CD4-positive, alpha-beta memory T cell (primary cell): ENCODE measurements around the gene CAMK1. TPM values are rescaled to one million over a fixed set of nuclear protein-coding genes. Genes with fewer than 3 reads are reported as not detected.
A peak's percentile ranks its signal among the peaks of the same experiment; 100 is the strongest.

Source experiments
- CTCF ChIA-PET: fragments of 350-600 bp; sonication (Branson Sonifier 250); formaldehyde crosslinking; loops from one replicate; lab custom pipeline; 2021; ENCODE audit warnings: inconsistent platforms; ENCODE audit not compliant: partially characterized antibody; lab: Charles Lee
- POLR2A ChIA-PET: fragments of 350-600 bp; sonication (Branson Sonifier 250); formaldehyde crosslinking; loops from one replicate; lab custom pipeline; 2021; ENCODE audit not compliant: partially characterized antibody; lab: Charles Lee
- DNase-seq, 5 donors: peaks; one replicate each; pipeline versions ENCODE4 v3.0.0 to v3.0.0-alpha.2; 2020 to 2022; ENCODE audit warnings: mixed read lengths in 1 of 5
- H3K27ac ChIP-seq: one replicate; pipeline ENCODE4 v1.7.0; 2013; ENCODE audit warnings: low read depth, low read length
- H3K27me3 ChIP-seq: 2 replicates; pipeline ENCODE4 v1.7.0; 2013; ENCODE audit warnings: mild to moderate bottlenecking, low read length, moderate library complexity; ENCODE audit not compliant: insufficient read depth
- H3K36me3 ChIP-seq: 2 replicates; pipeline ENCODE4 v1.7.0; 2013; ENCODE audit warnings: mild to moderate bottlenecking, low read length, moderate library complexity; ENCODE audit not compliant: insufficient read depth
- H3K4me1 ChIP-seq: 2 replicates; pipeline ENCODE4 v1.7.0; 2013; ENCODE audit warnings: mild to moderate bottlenecking, low read length, moderate library complexity; ENCODE audit not compliant: insufficient read depth
- H3K4me3 ChIP-seq, 2 donors: one replicate each; pipeline ENCODE4 v1.7.0; 2013; ENCODE audit warnings: low read length in 2 of 2, mild to moderate bottlenecking in 1 of 2
- H3K9me3 ChIP-seq, 2 donors: one replicate each; pipeline ENCODE4 v1.7.0; 2013; ENCODE audit warnings: low read length in 2 of 2, control low read depth in 1 of 2; ENCODE audit not compliant: control insufficient read depth in 1 of 2
- H3K27ac Mint-ChIP-seq, 7 donors: one replicate each; pipeline ENCODE4 v1.8.0; 2020 to 2021; ENCODE audit warnings: mixed read lengths in 7 of 7, mild to moderate bottlenecking in 6 of 7, inconsistent platforms in 3 of 7, moderate library complexity in 3 of 7
- H3K27me3 Mint-ChIP-seq, 2 donors: one replicate each; pipeline ENCODE4 v1.8.0; 2020 to 2021; ENCODE audit warnings: mixed read lengths in 2 of 2
- H3K36me3 Mint-ChIP-seq, 2 donors: one replicate each; pipeline ENCODE4 v1.8.0; 2020 to 2021; ENCODE audit warnings: mixed read lengths in 2 of 2, inconsistent platforms in 1 of 2, mild to moderate bottlenecking in 1 of 2
- H3K4me1 Mint-ChIP-seq, 4 donors: one replicate each; pipeline ENCODE4 v1.8.0; 2020 to 2021; ENCODE audit warnings: mixed read lengths in 4 of 4, mild to moderate bottlenecking in 1 of 4
- H3K4me3 Mint-ChIP-seq, 8 donors: one replicate each; pipeline ENCODE4 v1.8.0; 2020 to 2021; ENCODE audit warnings: mixed read lengths in 8 of 8, mild to moderate bottlenecking in 7 of 8, moderate library complexity in 6 of 8, inconsistent platforms in 3 of 8
- H3K9me3 Mint-ChIP-seq, 8 donors: one replicate each; pipeline ENCODE4 v1.8.0; 2020 to 2021; ENCODE audit warnings: mixed read lengths in 8 of 8, mild to moderate bottlenecking in 5 of 8, inconsistent platforms in 3 of 8, moderate library complexity in 1 of 8
- intact Hi-C: fragments of 100-400 bp; cut with micrococcal nuclease; formaldehyde crosslinking; loops from one replicate; pipeline ENCODE4 v1.15.1; 2023
- polyA plus RNA-seq, 2 donors: library from polyadenylated mRNA; unstranded; fragments of 300-500 nt; fragmentation: Illumina TruSeq; gene quantifications; one replicate each; pipeline ENCODE4 v1.2.3, GENCODE V29; 2021
- total RNA-seq, 2 experiments: library from RNA; stranded (reverse); gene quantifications; one replicate each; pipeline ENCODE4 v1.2.3, GENCODE V29; 2021

Gene CAMK1
- total and polyA plus RNA-seq, 4 experiments from 2014 or later: 2.1 to 5.8 (median 3.1) TPM

DNA sequence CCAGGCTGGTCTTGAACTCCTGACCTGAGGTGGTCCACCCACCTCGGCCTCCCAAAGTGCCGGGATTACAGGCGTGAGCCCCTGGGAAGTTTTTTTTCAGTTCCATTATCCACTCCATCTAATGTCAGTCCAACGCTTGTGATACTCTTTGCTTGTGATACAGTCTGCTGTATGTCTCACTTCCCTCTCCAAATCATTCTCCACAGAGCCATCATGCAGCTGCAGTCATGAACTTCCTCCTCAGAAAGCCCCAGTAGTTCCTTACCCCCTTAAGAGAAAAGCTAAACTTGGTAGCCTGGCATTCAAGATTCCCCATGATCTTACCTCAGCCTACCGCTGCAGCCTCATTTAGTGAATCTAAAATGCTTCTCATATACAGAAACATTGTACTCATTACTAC lies 25.5 kb upstream of the CAMK1 start:
- Mint-ChIP-seq H3K4me1 (peaks cover 38 to 74% (median 54%) of the 10 kb centered on the region in 4 donors), H3K4me3 (peak overlapping the region; percentile 1 to 96 (median 67)), H3K27me3 (no peaks in the 10 kb centered on the region), H3K36me3 (peaks cover 35 to 66% of the 10 kb centered on the region in 2 donors), H3K9me3 (no peaks in the 10 kb centered on the region), H3K27ac (peak overlapping the region in 5 of 7 donors; percentile 53 to 98 (median 83))
- intact Hi-C loops: no loop called here
- Histone ChIP-seq H3K4me3 (no peak overlapping the region), H3K9me3 (no peaks in the 10 kb centered on the region), H3K36me3 (peaks cover 28% of the 10 kb centered on the region), H3K27ac (no peak overlapping the region), H3K27me3 (no peaks in the 10 kb centered on the region), H3K4me1 (peaks cover 58% of the 10 kb centered on the region)
- DNase-seq: no peak
- POLR2A ChIA-PET: interaction anchor here (0.6 to 3.1 kb wide), 3 partner anchors 9 to 56 kb away, joined by 3 to 29 read pairs (median 3); partner anchors contain the start of gene TTLL3
- CTCF ChIA-PET: interaction anchor here (1.5 kb wide), 2 partner anchors 9 to 13 kb away, joined by 5 to 6 read pairs; no protein-coding TSS in a partner anchor

DNA sequence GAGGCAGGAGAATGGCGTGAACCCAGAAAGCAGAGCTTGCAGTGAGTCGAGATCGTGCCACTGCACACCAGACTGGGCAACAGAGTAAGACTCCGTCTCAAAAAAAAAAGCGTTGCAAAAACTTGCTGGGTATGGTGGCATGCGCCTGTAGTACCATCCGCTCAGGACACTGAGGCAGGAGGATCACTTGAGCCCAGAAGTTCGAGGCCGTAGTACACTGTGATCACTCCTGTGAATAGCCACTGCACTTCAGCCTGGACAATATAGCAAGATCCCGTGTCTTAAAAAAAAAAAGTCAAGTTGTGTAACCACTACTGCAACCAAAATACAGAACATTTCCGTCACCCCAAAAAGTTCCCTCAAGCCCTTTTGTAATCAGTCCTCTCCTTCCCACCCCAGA lies 24.7 kb upstream of the CAMK1 start:
- H3K4me3 Mint-ChIP-seq: peak overlapping the region; percentile 81 to 99 (median 97)
- H3K9me3 Mint-ChIP-seq: no peaks in the 10 kb centered on the region
- no peaks in the 10 kb centered on the region for H3K27me3 ChIP-seq
- peaks cover 23% of the 10 kb centered on the region for H3K36me3 ChIP-seq
- H3K36me3 Mint-ChIP-seq: peaks cover 34 to 66% of the 10 kb centered on the region in 2 donors
- DNase-seq: no peak
- intact Hi-C loops: no loop called here
- H3K4me1 ChIP-seq: peaks cover 59% of the 10 kb centered on the region
- peaks cover 41 to 78% (median 55%) of the 10 kb centered on the region in 4 donors for H3K4me1 Mint-ChIP-seq
- POLR2A ChIA-PET: interaction anchor here (0.6 to 2.7 kb wide), 4 partner anchors 10 to 57 kb away, joined by 3 to 60 read pairs (median 28); partner anchors contain the start of genes OGG1 and TTLL3
- CTCF ChIA-PET: no interaction called here
- H3K4me3 ChIP-seq: peak overlapping the region in 1 of 2 donors; percentile 91
- H3K27ac ChIP-seq: no peak overlapping the region
- H3K27me3 Mint-ChIP-seq: no peaks in the 10 kb centered on the region
- no peaks in the 10 kb centered on the region for H3K9me3 ChIP-seq
- peak overlapping the region; percentile 14 to 99 (median 92) for H3K27ac Mint-ChIP-seq

DNA sequence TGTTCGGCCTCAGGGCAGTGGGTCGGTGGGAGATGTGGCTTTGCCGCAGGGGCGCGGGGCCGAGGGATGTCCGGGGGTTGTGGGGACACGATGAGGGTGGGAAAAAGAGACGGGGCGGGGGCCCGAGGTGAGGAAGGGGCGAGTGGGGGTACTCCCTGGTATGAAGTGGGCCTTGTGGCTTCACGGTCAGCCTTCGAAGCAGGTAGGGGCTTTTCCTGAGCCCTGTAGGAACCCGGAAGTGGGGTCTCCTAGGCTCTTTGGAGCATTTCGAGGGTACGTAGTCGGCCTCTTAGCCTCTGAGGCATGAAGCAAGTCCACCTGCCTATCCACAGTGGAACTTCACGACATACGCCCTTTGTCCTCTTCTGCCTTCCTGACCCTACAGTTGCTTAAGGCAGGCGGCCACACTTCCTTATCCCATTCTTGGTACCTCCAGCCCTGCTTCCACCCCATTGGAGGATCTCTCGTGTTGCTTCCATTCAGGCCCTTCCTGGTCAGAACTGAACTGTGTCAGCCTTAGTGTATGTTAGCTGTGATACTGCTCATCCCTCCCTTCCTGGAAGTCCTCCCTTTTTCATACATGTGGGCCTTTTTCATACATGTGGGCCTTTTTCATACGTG lies 23.5 kb upstream of the CAMK1 start:
- ChIA-PET CTCF (interaction anchor here (0.7 to 1.8 kb wide), 9 partner anchors 11 to 401 kb away, joined by 3 to 15 read pairs (median 3); partner anchors contain the start of genes BRPF1 and CRELD1), POLR2A (interaction anchor here (0.6 to 3.1 kb wide), 33 partner anchors 8 to 528 kb away, joined by 3 to 60 read pairs (median 6); partner anchors contain the start of genes BRPF1, CAMK1, CRELD1 and FANCD2)
- Mint-ChIP-seq H3K4me3 (peak overlapping the region; percentile 96 to 99 (median 98)), H3K27ac (peak overlapping the region; percentile 97 to 99 (median 99)), H3K27me3 (no peaks in the 10 kb centered on the region), H3K36me3 (peaks cover 39 to 64% of the 10 kb centered on the region in 2 donors), H3K4me1 (peaks cover 43 to 78% (median 55%) of the 10 kb centered on the region in 4 donors), H3K9me3 (no peaks in the 10 kb centered on the region)
- Histone ChIP-seq H3K27ac (peak overlapping the region; percentile 99), H3K9me3 (no peaks in the 10 kb centered on the region), H3K4me1 (peaks cover 59% of the 10 kb centered on the region), H3K36me3 (peaks cover 20% of the 10 kb centered on the region), H3K27me3 (no peaks in the 10 kb centered on the region), H3K4me3 (peak overlapping the region; percentile 91 to 100)
- peak in 1 of 5 donors; percentile 61 for DNase-seq
- intact Hi-C loops: loop anchor here (2.0 kb wide), 1 partner anchor 528 kb away; the partner anchor contains the start of gene SEC13

DNA sequence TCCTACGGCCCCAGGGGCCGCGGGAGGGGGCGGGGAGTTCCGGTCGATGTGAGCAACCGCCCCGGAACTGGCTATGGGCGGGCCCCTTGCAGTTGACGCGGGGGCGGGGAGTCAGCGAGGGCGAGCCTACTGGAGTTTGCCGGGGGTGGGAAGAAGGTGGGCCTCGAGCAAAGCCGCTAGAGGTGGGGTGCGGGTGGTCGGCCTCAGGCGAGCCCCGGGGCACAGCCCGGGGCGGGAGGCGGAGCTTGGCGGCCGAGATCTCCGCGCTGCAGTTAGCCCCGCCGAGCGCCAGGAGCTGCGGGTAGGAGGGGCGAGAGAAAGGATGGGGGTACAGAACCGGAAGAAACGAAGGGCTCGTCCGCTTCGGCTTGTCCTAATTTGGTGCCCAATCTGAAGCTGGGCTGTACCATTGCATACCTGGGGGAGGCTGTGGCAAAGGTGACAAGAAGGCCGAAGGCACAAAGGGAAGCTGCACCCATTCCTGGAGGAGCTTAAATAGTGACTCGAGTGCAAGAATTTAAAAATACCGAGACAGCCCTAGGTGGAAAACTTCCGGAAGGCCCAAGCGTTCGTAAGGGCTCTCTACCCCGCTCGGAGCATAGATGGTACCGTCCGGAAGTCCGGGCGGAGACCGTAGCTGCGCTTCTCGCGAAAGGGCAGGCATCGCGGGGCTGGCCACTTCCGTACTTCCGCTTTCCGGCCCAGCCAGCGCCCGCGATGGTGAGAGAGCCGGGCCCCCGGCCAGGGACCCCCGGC lies 22.8 kb upstream of the CAMK1 start, which contains the start of the genes ARPC4 and TADA3:
Gene ARPC4 (plus strand): TSS at position 678 of the 756 bp plus-strand sequence. CDS start 40 bp downstream, at position 718.
Gene TADA3 (minus strand): TSS at position 69 of the 756 bp plus-strand sequence. CDS start 1,007 bp downstream, outside the sequence.
- peaks cover 47 to 80% (median 56%) of the 10 kb centered on the region in 4 donors for H3K4me1 Mint-ChIP-seq
- Histone ChIP-seq H3K27ac (peak within 1 kb of the TSS; percentile 99), H3K36me3 (peaks cover 13% of the 10 kb centered on the region), H3K9me3 (no peaks in the 10 kb centered on the region), H3K27me3 (no peaks in the 10 kb centered on the region), H3K4me1 (peaks cover 63% of the 10 kb centered on the region), H3K4me3 (peak within 1 kb of the TSS; percentile 91 to 100)
- H3K27me3 Mint-ChIP-seq: no peaks in the 10 kb centered on the region
- intact Hi-C loops: loop anchor here (1.0 to 2.0 kb wide), 8 partner anchors 16 to 528 kb away; partner anchors contain the start of genes BRPF1, CRELD1, JAGN1 and MTMR14
- ChIA-PET POLR2A (interaction anchor here (0.6 to 3.1 kb wide), 33 partner anchors 9 to 529 kb away, joined by 3 to 60 read pairs (median 6); partner anchors contain the start of genes BRPF1, CAMK1, CRELD1 and FANCD2), CTCF (interaction anchor here (0.7 to 1.8 kb wide), 10 partner anchors 10 to 402 kb away, joined by 3 to 15 read pairs (median 3); partner anchors contain the start of genes BRPF1 and CRELD1)
- H3K9me3 Mint-ChIP-seq: no peaks in the 10 kb centered on the region
- DNase-seq: peak; percentile 92 to 97 (median 96)
- H3K27ac Mint-ChIP-seq: peak within 1 kb of the TSS; percentile 97 to 99 (median 99)
- H3K4me3 Mint-ChIP-seq: peak within 1 kb of the TSS; percentile 96 to 99 (median 98)
- H3K36me3 Mint-ChIP-seq: peaks cover 36 to 61% of the 10 kb centered on the region in 2 donors

DNA sequence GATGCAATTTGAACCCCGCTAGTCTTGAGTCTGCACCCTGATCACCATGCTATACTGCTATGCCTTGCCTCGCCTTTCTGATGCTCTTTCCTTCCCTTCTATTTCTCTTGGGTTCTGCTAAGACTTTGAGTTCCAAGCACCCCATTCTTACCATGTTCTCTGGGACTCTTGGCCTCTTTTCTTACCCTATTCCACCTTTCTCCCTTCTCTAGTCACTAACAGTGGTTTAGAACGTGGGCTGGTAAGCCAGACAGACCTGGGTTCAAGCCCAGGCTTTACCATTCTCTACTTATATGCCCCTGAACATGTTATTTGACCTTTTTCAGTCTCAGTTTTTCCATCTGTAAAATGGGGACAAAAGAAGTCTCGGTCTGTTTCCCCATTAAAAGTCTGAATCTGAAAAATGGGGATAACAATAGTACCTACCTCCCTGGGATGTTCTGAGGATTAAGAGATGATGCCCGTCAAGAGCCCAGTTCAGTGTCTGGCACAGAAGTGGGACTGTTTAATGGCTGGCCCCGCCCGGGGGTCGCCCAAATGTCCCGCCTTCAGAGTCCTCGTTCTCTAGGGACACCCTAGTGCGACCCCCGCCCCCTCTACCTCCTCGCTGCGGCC lies 22.1 kb upstream of the CAMK1 start:
- Mint-ChIP-seq H3K36me3 (peaks cover 34 to 61% of the 10 kb centered on the region in 2 donors), H3K4me3 (peak overlapping the region; percentile 96 to 99 (median 98)), H3K27me3 (no peaks in the 10 kb centered on the region), H3K27ac (peak overlapping the region; percentile 97 to 99 (median 99)), H3K4me1 (peaks cover 44 to 77% (median 55%) of the 10 kb centered on the region in 4 donors), H3K9me3 (no peaks in the 10 kb centered on the region)
- DNase-seq: no peak
- H3K9me3 ChIP-seq: no peaks in the 10 kb centered on the region
- H3K36me3 ChIP-seq: peaks cover 15% of the 10 kb centered on the region
- H3K4me3 ChIP-seq: peak overlapping the region; percentile 91 to 100
- CTCF ChIA-PET: interaction anchor here (0.8 to 1.8 kb wide), 6 partner anchors 11 to 402 kb away, joined by 3 to 15 read pairs (median 5); partner anchors contain the start of gene MTMR14
- H3K27me3 ChIP-seq: no peaks in the 10 kb centered on the region
- POLR2A ChIA-PET: interaction anchor here (0.8 to 3.1 kb wide), 28 partner anchors 9 to 529 kb away, joined by 3 to 60 read pairs (median 9); partner anchors contain the start of genes BRPF1, CAMK1, CRELD1 and JAGN1
- intact Hi-C loops: loop anchor here (1.0 to 2.0 kb wide), 8 partner anchors 16 to 529 kb away; partner anchors contain the start of genes BRPF1, CRELD1, JAGN1 and MTMR14
- peaks cover 63% of the 10 kb centered on the region for H3K4me1 ChIP-seq
- H3K27ac ChIP-seq: peak overlapping the region; percentile 99

DNA sequence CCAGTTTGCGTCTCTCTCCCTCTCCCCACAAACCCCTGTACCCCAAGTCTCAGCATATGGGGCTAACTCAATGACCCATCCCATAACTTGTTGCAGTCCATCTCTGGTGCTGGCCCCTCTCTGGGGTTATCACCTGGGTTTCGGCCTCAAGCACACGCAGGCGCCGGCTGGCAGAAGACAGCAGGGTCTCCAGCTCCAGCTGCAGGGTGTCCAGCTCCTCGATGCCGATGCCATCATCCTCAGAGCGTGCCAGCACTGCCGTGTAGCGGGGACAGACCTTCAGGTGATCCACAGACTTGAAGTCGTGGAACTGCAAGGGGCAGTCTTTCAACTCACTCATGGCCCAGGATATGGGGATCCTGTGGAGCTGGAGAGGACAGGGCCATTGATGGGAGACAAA lies 21.4 kb upstream of the CAMK1 start:
- intact Hi-C loops: no loop called here
- POLR2A ChIA-PET: interaction anchor here (1.1 to 3.1 kb wide), 6 partner anchors 9 to 59 kb away, joined by 3 to 38 read pairs (median 7); partner anchors contain the start of gene BRPF1
- Mint-ChIP-seq H3K36me3 (peaks cover 41 to 64% of the 10 kb centered on the region in 2 donors), H3K4me3 (peak overlapping the region; percentile 6 to 99 (median 96)), H3K9me3 (no peaks in the 10 kb centered on the region), H3K27me3 (no peaks in the 10 kb centered on the region), H3K27ac (peak overlapping the region; percentile 58 to 99 (median 98)), H3K4me1 (peaks cover 42 to 77% (median 55%) of the 10 kb centered on the region in 4 donors)
- Histone ChIP-seq H3K9me3 (no peaks in the 10 kb centered on the region), H3K4me3 (peak overlapping the region in 1 of 2 donors; percentile 91), H3K27me3 (no peaks in the 10 kb centered on the region), H3K4me1 (peaks cover 60% of the 10 kb centered on the region), H3K27ac (no peak overlapping the region), H3K36me3 (peaks cover 22% of the 10 kb centered on the region)
- CTCF ChIA-PET: interaction anchor here (1.3 to 1.7 kb wide), 2 partner anchors 64 to 142 kb away, joined by 4 to 6 read pairs; partner anchors contain the start of gene MTMR14
- peak in 1 of 5 donors; percentile 37 for DNase-seq
